GM15510 (cell line): ENCODE data around the gene GABRA5.

Experiments used
- POLR2A ChIP-seq: IDR thresholded peaks from 3 replicates; pipeline ENCODE4 v1.6.1; 2011; ENCODE audit warnings: borderline replicate concordance; ENCODE audit not compliant: insufficient read length; ENCODE audit errors: extremely low read depth

The GABRA5 gene

GRCh38 chr15:26890451-26890850 is 23.6 kb downstream of the GABRA5 start:
- no peak for TF ChIP-seq POLR2A

- no peak for TF ChIP-seq POLR2A
Measured at GRCh38 chr15:26890988-26891387, 24.1 kb downstream of the GABRA5 start.

GRCh38 chr15:26891448-26892181 is 24.8 kb downstream of the GABRA5 start:
- no peak for TF ChIP-seq POLR2A

GRCh38 chr15:26892182-26892518 is 25.3 kb downstream of the GABRA5 start:
- TF ChIP-seq POLR2A, result no peak

GRCh38 chr15:26892678-26893077 is 25.8 kb downstream of the GABRA5 start:
- no peak for TF ChIP-seq POLR2A

- no peak for TF ChIP-seq POLR2A
Measured at GRCh38 chr15:26893351-26894065, 26.6 kb downstream of the GABRA5 start.

- TF ChIP-seq POLR2A, result no peak
Measured at GRCh38 chr15:26894181-26894580, 27.3 kb downstream of the GABRA5 start.

- TF ChIP-seq POLR2A, result no peak
Measured at GRCh38 chr15:26899658-26900057, 32.8 kb downstream of the GABRA5 start.

- TF ChIP-seq POLR2A, result no peak
Measured at GRCh38 chr15:26901041-26901440, 34.2 kb downstream of the GABRA5 start.

GRCh38 chr15:26910715-26911114 is 43.9 kb downstream of the GABRA5 start:
- no peak for TF ChIP-seq POLR2A

- TF ChIP-seq POLR2A, result no peak
Measured at GRCh38 chr15:26921433-26921832, 54.6 kb downstream of the GABRA5 start.

- no peak for TF ChIP-seq POLR2A
Measured at GRCh38 chr15:26926081-26926480, 59.2 kb downstream of the GABRA5 start.

- TF ChIP-seq POLR2A, result no peak
Measured at GRCh38 chr15:26928051-26928450, 61.2 kb downstream of the GABRA5 start.

- TF ChIP-seq POLR2A, result no peak
Measured at GRCh38 chr15:26929588-26929987, 62.7 kb downstream of the GABRA5 start.

- no peak for TF ChIP-seq POLR2A
Measured at GRCh38 chr15:26934848-26935247, 68.0 kb downstream of the GABRA5 start.

GRCh38 chr15:26935322-26935721 is 68.5 kb downstream of the GABRA5 start:
- TF ChIP-seq POLR2A, result no peak

GRCh38 chr15:26936502-26936901 is 69.6 kb downstream of the GABRA5 start:
- no peak for TF ChIP-seq POLR2A

GRCh38 chr15:26937134-26937533 is 70.3 kb downstream of the GABRA5 start:
- TF ChIP-seq POLR2A, result no peak
